ENCODE data around the gene ATPAF1. TPM values are rescaled to one million over a fixed set of nuclear protein-coding genes. Genes with fewer than 3 reads are reported as not detected.

ATPAF1 gene
- total RNA-seq, 4 donors from 2014 or later, result 20.6 to 91.5 (median 71.4) TPM

DNA sequence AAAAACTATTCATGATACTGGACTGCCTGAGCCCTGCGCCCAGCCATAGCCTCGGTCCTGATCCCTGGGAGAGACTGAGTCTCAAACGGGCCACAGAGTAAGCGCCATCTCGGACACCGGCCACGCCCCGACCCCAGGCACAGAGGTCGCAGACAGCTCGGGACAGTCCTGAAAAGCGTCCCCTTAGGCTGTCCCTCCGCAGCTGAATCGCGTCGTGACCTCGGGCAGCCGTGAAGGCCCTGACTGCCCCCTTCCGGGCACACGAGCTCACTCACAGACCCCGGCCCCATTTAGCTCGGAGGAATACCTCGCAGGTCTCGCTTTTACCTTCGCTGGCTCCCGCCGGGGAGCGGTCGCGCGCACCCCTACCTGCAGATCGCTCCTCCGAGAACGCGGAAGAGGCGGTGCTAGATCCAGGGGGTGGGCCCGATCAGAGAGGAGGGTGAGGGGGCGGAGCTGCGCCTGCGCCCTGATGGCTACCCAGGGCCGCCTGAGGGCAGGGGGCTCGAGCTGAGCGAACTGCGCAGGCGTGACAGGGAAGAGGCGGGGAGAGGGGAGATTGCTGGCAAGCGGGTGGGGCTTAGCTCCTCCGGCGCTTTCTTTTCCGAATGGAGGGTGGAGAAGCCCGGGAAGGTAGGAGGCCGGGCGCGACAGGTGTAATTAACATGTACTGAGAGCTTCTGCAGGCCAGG, 64.2 kb downstream of the ATPAF1 start, which contains the start of gene MKNK1:
Gene MKNK1, minus strand, starts transcription at position 411 of the 692 bp plus-strand sequence. CDS start 20,941 bp downstream, outside the sequence.
- Histone ChIP-seq H3K9me3 (no peaks in the 10 kb centered on the region), H3K27me3 (no peaks in the 10 kb centered on the region), H3K4me1 (peaks cover 8 to 49% (median 23%) of the 10 kb centered on the region in 4 donors), H3K36me3 (no peaks in the 10 kb centered on the region), H3K27ac (peak within 1 kb of the TSS; percentile 84 to 95 (median 86)), H3K4me3 (peak within 1 kb of the TSS; percentile 48 to 99 (median 74))
- intact Hi-C loops (cut with DNase I; ENCODE audit: low total_unique reads) (no loop called here), in situ Hi-C loops (cut with MboI; ENCODE audit: low pct_ligation_motif_present in 1 of 4, low pct_unique_long_range_greater_than_20kb in 1 of 4, low sequenced_read_pairs in 3 of 4) (no loop called here)
- WGBS, 2 donors (ENCODE audit: low coverage in 1 of 2), result 0% methylated on average over 47 of the region's 53 CpGs; no CpG with 5 or more reads in 1 of the 2 donors
- DNase-seq, result peak; percentile 99
- TF ChIP-seq POLR2AphosphoS5 (IDR thresholded peaks at IDR 0.05) (peak; percentile 95 to 99 (median 97)), EP300 (IDR thresholded peaks at IDR 0.05; ENCODE audit: low read depth) (no peak), POLR2A (IDR thresholded peaks at IDR 0.05) (peak; percentile 94)
- TF ChIP-seq, protein P1, sequence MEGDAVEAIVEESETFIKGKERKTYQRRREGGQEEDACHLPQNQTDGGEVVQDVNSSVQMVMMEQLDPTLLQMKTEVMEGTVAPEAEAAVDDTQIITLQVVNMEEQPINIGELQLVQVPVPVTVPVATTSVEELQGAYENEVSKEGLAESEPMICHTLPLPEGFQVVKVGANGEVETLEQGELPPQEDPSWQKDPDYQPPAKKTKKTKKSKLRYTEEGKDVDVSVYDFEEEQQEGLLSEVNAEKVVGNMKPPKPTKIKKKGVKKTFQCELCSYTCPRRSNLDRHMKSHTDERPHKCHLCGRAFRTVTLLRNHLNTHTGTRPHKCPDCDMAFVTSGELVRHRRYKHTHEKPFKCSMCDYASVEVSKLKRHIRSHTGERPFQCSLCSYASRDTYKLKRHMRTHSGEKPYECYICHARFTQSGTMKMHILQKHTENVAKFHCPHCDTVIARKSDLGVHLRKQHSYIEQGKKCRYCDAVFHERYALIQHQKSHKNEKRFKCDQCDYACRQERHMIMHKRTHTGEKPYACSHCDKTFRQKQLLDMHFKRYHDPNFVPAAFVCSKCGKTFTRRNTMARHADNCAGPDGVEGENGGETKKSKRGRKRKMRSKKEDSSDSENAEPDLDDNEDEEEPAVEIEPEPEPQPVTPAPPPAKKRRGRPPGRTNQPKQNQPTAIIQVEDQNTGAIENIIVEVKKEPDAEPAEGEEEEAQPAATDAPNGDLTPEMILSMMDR (IDR thresholded peaks at IDR 0.05), result no peak

- peaks cover 9 to 54% (median 25%) of the 10 kb centered on the region in 4 donors for H3K4me1 ChIP-seq
- intact Hi-C loops (cut with DNase I; ENCODE audit: low total_unique reads) (no loop called here), in situ Hi-C loops (cut with MboI; ENCODE audit: low pct_ligation_motif_present in 1 of 4, low pct_unique_long_range_greater_than_20kb in 1 of 4, low sequenced_read_pairs in 3 of 4) (no loop called here)
- no peaks in the 10 kb centered on the region for H3K36me3 ChIP-seq
- DNase-seq, result no peak
- peak overlapping the region; percentile 84 to 95 (median 86) for H3K27ac ChIP-seq
- no peaks in the 10 kb centered on the region for H3K9me3 ChIP-seq
- no peaks in the 10 kb centered on the region for H3K27me3 ChIP-seq
- WGBS, 2 donors (ENCODE audit: low coverage in 1 of 2), result 0% methylated on average over 2 of the region's 2 CpGs
- no peak for TF ChIP-seq POLR2A (IDR thresholded peaks at IDR 0.05)
- no peak for TF ChIP-seq EP300 (IDR thresholded peaks at IDR 0.05; ENCODE audit: low read depth)
- TF ChIP-seq, protein P1 (IDR thresholded peaks at IDR 0.05), result no peak
- TF ChIP-seq POLR2AphosphoS5 (IDR thresholded peaks at IDR 0.05), result no peak
- peak overlapping the region; percentile 48 to 99 (median 74) for H3K4me3 ChIP-seq
These were observed 64.7 kb downstream of the ATPAF1 start for GRCh38 chr1:46603481-46603857.

DNA sequence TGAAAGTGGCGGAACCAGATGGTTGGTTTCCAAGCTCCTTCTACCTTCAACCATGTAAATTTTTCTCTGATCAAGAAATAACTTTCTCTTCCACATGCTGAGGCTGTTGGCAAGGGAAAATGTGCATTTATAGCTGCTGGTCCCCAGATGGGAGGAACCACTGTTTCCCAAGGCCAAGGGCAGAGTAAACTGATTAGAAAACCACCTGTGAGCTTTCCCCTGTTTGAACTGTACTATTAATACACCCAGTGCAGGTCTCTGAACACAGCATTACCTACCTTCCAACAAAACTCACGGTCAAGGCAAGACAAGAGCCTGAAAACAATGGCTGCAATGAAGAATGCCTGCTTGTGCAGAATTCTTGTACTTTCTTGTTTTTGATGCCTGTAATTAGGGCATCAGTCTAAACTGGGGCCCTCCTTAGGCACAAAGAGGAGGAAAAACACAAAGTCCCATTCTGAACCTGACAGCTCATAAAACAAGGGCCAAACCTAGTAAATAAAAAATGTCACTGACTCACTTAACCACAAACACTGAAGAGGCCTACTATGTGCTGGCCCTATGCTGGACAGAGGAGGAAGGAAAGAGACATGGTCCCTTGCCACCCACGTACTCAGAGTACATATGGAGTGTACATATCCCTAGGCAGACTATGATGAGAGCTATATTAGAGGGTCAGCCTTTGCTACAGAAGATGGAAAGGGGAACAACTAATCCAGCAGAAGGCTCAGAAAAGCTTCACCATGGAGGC, 66.7 kb downstream of the ATPAF1 start:
- H3K27ac ChIP-seq, result no peak overlapping the region

More for the DNA sequence above, 66.7 kb downstream of the ATPAF1 start:
- H3K4me3 ChIP-seq, result no peak overlapping the region
- no peaks in the 10 kb centered on the region for H3K27me3 ChIP-seq
- TF ChIP-seq POLR2AphosphoS5 (IDR thresholded peaks at IDR 0.05), result no peak
- TF ChIP-seq, protein P1 (IDR thresholded peaks at IDR 0.05), result no peak
- no peak for TF ChIP-seq POLR2A (IDR thresholded peaks at IDR 0.05)
- no peak for TF ChIP-seq EP300 (IDR thresholded peaks at IDR 0.05; ENCODE audit: low read depth)
- intact Hi-C loops (cut with DNase I; ENCODE audit: low total_unique reads), result no loop called here
- peaks cover 15 to 58% (median 25%) of the 10 kb centered on the region in 4 donors for H3K4me1 ChIP-seq
- 92 to 97% methylated on average over 3 of the region's 3 CpGs for WGBS, 2 donors (ENCODE audit: low coverage in 1 of 2)
- in situ Hi-C loops (cut with MboI; ENCODE audit: low pct_ligation_motif_present in 1 of 4, low pct_unique_long_range_greater_than_20kb in 1 of 4, low sequenced_read_pairs in 3 of 4), result no loop called here
- peaks cover 0 to 5% (median 0%) of the 10 kb centered on the region in 4 donors for H3K36me3 ChIP-seq
- no peaks in the 10 kb centered on the region for H3K9me3 ChIP-seq
- no peak for DNase-seq

Measured in transverse colon (tissue), 4 donors.